HCEC 1CT (cell line): ENCODE data around the gene AANAT.

Experiments used
- DNase-seq: peaks from one replicate; pipeline ENCODE4 v3.0.0-alpha.2; 2017

AANAT gene

GRCh38 chr17:76467366-76467765, at the start of gene AANAT:
Gene AANAT (plus strand): TSS chr17:76467603. CDS start chr17:76468747, 1,144 bp downstream.
- no peak for DNase-seq

DNA sequence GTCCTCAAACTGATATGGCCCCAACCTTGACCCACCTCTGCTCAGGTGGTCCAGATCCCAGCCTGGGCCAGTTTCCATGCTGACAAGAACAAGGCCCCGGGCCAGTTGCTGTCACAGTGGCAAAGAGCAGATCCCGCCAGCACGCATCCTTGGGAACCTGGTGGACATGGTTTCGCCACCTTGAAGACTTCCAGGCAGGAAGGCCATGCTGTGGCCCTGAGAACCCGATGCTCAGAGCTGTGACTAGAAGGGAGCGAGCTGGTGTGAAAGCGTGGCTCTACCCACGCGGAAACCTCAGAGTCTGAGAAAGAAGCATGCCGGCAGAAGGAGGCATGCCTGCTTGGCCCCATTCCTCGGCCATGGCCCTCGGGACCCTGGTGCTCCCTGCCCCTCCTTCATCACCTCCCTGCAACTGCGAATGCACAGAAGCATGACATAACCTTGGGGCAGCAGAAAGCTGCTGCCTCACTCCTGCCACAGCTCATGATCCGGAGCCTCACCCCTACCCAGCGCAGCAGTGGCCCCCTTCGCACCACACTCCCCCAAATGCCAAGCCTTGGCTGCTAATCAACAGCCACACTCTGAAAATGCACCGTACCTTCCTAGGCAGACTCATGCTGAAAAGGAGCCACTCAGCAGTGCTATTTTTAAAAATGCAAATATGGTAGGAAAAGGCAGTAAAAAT, 47.7 kb upstream of the AANAT start:
- DNase-seq = no peak

GRCh38 chr17:76420356-76421043, 46.9 kb upstream of the AANAT start:
- DNase-seq = no peak

- DNase-seq = no peak
Observed at GRCh38 chr17:76421044-76421407, 46.4 kb upstream of the AANAT start.

DNA sequence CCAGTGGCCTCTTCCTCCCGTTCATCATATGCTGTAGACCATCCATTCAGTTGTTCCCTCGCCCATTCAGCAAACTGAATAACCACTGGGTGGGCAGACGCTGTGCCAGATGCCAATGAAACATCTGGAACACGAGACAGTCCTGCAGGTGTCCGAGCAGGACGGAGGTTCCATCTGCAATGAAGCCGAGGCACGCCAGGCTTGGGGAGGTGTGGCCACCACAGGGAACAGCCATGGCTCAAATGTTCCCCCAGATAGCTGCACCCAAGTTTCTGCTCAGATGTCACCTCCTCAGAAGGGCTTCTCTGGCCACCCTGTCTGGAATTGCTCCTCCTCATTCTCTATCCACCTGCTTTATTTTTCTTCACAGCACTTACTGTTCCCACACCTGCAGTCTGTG, 45.0 kb upstream of the AANAT start:
- DNase-seq = no peak

- DNase-seq = no peak
Observed at GRCh38 chr17:76422860-76423259, 44.5 kb upstream of the AANAT start.

GRCh38 chr17:76426853-76427252, 40.5 kb upstream of the AANAT start:
- DNase-seq = no peak

DNA sequence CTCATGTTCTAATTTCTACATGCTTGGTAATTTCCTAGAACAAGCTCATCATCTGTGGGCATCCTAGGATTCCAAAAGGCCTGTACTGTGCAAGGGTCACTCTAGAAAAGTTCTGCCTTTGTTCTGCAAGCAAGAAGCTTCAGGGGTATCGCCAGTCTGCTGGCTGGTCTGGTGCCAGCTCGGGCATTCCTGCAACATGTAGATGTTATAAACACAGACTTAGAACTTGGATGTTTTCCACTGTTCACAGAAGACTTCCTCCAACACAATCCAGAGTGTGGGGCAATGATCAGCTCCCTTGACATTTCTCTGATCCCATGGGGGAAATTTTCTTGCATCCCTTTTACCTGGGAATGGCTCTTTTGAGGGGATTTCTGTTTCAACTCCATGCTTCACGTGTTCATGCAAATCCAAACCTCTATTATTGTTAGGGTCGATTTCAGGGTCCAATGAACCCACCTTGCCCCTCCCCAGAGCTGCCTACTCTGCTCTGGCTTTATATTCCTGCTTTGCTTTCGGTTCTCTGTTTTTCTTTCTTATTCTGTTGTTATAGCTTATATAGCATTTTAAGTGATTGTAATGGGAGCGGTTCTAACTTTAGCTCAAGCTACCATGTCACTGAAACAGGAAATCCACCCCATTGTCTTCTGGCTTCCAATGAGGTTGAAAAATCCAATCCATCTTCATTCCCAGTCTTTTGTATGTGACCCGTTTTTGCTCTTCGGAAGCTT, 39.7 kb upstream of the AANAT start:
- peak; percentile 25 for DNase-seq

- DNase-seq = no peak
Observed at GRCh38 chr17:76428511-76428910, 38.9 kb upstream of the AANAT start.

GRCh38 chr17:76431509-76431908, 35.9 kb upstream of the AANAT start:
- DNase-seq = no peak

DNA sequence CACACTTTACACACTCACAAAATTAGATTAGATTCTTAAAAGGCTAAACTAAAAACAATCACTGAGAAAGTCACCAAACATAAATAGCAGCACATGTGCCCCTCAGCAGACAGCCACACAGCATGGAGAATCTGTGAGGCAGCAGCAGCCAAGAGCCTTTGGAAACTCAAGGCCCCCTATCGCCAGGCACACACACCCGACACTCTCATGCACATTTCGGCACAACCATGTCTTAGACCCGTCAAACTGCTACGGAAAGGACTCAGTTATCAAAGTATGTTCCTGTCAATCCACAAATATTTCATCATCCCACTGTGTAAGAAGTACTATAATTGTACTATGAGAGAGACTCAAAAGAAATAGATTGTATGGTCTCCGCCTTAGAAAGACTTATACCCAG, 35.4 kb upstream of the AANAT start:
- no peak for DNase-seq

- peak; percentile 39 for DNase-seq
Observed at GRCh38 chr17:76432712-76433336, 34.6 kb upstream of the AANAT start.

DNA sequence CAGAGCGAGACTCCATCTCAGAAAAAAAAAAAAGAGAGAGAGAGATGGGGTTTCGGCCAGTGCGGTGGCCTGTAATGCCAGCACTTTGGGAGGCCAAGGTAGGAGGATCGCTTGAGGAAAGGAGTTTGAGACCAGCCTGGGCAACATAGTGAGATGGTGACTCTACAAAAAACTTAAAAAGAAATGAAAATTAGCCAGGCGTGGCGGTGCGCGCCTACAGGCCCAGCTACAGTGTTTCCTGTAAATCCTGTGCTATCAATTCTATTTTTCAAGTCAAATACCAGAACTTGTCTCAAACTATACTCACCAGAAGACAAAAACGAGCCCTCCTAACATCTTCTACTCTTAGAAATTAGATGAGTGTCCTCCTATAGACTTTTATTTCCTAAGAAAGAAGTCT, 33.7 kb upstream of the AANAT start:
- no peak for DNase-seq

DNA sequence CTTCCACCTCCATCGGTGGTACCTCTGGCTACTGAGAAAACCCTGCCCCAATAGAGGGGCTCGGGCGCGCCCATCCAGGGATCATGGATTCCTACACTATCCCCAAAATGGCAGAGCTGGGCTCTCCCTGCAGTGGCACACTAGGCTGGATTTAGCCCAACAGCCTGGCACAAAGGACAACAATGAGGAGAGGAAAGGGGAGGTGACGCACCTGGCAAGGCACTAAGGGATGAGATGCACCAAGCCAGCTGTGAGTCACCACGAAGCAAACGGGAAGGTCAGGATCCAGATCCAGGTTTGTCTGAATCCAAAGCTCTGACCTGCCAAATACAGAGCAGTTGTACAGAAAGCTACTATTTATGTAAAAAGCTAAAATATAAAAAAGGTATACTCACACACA, 32.5 kb upstream of the AANAT start:
- DNase-seq = no peak

GRCh38 chr17:76435751-76436150, 31.7 kb upstream of the AANAT start:
- DNase-seq = no peak

DNA sequence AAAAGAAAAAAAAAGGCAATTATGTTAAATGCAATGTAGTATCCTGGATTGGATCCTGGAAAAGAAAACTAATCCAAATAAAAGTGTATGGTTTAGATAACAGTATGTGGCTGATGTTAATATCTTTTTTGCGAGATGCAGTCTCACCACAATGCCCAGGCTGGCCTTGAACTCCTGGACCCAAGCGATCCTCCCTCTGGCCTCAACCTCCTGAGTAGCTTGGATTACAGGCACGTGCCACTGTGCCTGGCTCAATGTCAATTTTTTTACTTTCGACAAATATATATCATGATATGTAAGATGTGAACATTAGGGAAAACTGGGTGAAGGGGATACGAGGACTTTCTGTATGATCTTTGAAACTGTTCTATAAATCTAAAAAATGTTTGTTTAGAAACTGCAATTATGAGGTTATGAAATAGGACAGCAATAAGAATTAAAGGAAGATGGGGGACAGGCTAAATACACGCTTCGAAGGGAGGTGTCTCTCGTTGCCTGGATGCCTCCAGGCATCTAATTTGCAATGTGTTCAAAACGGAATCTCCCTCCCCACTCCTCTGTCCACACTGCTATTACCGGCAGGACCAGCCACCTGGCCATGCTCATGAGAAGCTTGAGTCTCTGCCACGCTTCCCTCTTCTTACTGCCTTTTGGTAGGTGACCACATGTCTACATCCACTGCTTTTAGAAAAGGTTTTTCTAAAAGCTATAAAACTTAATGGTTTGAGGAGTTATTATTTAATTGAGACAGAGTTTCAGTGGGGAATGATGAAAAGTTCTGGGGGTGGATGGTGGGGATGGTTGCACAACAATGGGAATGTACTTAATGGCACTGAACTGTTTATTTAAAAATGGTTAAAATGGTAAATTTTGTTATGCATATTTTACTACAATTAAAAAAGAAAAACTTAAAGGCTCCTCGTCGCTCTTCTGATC, 29.7 kb upstream of the AANAT start:
- no peak for DNase-seq

- DNase-seq = no peak
Observed at GRCh38 chr17:76438906-76439305, 28.5 kb upstream of the AANAT start.

GRCh38 chr17:76439314-76439928, 28.0 kb upstream of the AANAT start:
- DNase-seq = no peak

DNA sequence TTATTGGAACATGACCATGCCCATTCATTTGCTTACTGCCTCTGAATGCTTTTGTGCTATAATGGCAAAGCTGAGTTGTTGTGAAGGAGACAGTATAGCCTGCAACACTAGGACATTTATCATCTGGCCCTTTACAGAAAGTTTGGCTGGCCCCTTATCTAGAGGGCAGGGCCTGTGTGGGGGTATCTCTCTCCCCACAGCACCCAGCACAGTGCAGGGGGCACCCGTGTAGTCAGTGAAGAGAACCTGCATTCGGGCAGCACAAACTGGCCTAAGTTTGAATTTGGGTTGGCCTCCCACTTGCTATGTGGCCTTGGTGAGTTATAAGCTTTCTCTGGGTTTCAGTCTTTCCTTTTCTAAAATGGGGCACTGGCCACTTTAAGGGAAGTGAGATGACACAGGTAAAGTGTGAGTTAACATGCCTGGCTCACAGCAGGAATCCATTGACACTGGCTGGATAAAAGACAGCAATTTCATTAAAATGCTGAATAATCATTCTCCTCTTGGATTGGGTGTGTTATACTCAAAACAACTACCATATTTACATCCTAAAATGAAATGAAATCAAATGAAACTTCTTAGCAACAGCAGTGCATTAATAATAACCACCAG, 26.5 kb upstream of the AANAT start:
- no peak for DNase-seq

- no peak for DNase-seq
Observed at GRCh38 chr17:76441686-76442340, 25.6 kb upstream of the AANAT start.
